Activated CD4-positive, alpha-beta T cell treated with anti-CD3 and anti-CD28 coated beads for 48 hours (primary cell): ENCODE data around the gene TRABD2A.
"Not testable (repeated sequence)": the region's sequence is repeated elsewhere in the genome, so short reads cannot be mapped to it uniquely, and the experiment has no call there.

Source experiments
- DNase-seq: peaks from one replicate; pipeline ENCODE4 v3.0.0-alpha.2; 2020

TRABD2A gene

GRCh38 chr2:84880645-84881521 is at the start of gene TRABD2A:
Gene TRABD2A (minus strand): TSS chr2:84881084. CDS start chr2:84881039, 45 bp downstream.
- DNase-seq: peak; percentile 82

DNA sequence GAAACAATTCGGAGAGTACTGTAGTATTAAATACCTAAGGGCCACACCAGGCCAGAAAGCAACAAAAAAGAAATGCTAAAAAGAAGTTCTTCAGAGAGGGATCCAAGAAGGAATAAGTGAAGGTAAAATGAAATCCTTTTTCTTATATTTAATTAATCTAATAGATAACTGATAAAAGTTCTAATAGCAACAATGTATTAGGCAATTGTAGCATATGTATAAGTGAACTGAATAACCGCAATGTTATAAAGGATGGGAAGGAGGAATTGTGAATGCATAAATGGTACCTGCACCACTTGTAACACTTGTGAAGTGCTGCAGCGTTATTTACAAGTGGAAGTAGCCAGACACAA is 46.4 kb upstream of the TRABD2A start:
- no peak for DNase-seq

GRCh38 chr2:84925724-84926376 is 45.0 kb upstream of the TRABD2A start:
- DNase-seq: peak; percentile 100

GRCh38 chr2:84925336-84925723 is 44.4 kb upstream of the TRABD2A start:
- DNase-seq: no peak

DNA sequence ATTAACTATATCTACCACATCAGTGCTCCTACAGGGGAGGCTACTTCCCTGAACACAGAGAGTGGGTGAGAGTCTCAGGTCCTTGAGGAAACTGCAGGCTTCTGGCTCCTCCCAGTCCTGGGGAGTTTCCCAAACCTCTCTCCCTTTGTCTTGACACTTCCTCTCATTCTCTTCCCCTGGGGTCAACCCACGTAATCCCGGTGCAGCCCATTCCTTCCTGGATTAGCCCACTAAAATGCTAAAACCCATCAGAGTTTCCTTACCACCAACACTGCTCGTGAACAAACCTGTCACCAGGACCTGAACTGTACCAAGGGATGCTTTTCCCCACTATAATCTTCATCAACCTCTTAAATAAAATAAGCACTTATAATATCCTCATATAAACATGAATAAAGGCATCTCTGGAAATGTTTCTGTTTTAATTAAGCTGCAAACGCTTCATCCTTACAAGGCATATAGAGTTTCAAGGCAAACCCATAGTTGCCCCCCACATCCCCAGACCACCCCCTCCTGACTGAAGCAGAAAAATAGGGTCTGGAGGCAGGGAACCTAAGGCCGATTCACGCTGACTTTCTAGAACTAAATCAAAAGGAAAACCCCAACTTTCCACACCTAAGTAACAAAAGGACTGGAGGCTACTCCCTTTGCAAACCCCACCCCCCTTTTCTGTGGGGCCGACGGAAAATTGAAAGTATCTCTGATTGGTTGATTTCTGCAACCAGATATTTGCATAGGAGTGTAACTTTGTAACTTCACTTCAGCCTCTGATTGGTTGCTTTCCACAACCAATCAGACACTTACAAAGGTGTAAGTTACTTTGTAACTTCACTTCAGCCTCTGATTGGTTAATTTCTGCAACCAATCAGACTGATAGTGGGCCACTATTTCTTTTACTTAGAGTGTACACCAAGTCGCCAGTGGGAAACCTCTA is 43.6 kb upstream of the TRABD2A start:
- peak; percentile 81 for DNase-seq

DNA sequence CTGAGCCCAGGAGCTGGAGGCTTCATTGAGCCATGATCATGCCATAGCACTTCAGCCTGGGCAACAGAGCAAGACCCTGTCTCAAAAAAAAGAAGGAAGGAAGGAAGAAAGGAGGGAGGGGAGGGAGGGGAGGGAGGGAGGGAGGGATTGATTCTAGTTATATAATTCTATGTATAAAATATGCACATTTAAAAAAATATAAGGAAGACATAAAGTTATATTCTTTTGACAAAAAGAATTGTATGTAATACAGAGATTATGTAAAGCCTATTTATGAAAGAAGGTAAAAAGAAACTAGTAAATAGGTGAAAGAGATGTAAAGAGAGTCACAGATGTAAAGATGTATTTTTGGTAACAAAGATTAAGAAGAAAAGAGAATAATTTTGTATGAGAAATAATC is 42.1 kb upstream of the TRABD2A start:
- no peak for DNase-seq

DNA sequence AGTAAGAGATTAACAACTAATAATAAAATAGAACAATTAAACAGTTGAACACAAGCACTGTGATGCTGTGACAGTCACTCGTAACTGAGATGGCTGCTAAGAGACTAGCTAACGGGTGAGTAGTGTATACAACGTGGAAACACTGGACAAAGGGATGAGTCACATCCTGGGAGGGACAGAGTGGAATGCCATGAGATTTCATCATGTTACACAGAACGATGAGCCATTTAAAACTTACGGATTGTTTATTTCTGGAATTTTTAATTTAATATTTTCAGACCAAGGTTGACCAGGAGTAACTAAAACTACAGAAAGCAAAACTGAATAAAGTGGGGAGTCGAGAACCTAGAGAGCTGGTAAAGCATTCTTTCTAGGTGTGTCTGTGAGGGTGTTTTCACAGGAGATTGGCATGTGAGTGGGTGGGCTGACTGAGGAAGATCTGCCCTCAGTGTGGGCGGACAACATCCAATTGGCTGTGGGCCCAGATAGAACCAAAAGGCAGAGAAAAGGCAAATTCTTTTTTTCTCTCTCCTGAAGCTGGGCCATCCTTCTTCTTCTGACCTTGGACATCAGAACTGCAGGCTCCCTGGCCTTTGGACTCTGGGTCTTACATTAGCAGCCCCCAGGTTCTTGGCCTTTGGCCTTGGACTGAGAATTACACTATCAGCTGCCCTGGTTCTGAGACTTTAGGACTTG is 39.1 kb upstream of the TRABD2A start:
- peak; percentile 74 for DNase-seq

DNA sequence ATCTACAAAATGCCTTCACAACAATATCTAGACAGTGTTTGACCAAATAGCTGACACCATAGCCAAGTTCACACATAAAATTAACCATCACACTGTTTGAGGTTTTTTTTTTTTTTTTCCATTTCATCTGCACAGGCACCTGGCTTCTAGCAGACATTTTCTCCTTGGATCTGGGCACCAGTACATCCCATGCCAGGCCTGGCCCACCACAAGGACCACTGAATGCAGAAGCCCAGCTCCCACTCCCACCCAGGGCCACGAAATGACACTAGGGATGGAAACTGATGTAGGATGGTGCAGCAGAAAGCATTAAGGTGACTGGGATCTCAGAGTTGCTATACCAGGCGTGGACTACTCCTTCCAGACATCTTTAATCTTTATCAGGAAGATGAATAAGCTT is 37.5 kb upstream of the TRABD2A start:
- no peak for DNase-seq

DNA sequence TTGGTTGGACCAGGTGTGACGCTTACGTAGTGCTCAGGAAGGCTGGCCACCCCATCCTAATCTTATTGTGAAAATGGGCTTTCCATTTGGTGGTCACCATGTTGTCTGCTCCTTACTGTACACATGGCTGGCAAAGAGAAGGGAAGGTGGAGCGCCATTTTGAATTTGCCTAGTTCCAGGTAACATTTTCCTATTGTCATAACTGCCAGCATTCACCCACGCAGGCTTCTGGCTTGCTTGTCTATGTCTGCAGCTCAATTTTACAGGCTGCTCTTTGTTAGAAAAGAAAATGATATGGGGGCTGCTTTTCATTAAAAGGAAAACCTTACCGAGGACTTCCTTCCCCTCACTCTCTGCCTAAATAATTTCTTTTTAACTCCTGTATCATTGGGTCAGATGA is 36.9 kb upstream of the TRABD2A start:
- not testable (repeated sequence) for DNase-seq

DNA sequence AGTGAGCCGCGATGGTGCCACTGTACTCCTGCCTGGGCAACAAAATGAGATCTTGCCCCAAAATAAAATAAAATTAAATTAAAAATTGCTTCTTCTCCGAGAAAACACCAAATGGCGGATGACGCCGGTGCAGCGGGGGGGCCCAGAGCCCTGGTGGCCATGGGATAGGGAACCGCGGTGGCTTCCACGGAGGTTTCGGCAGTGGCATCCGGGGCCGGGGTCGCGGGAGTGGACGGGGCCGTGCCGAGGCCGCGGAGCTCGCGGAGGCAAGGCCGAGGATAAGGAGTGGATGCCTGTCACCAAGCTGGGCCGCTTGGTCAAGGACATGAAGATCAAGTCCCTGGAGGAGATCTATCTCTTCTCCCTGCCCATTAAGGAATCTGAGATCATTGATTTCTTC is 34.8 kb upstream of the TRABD2A start:
- not testable (repeated sequence) for DNase-seq

DNA sequence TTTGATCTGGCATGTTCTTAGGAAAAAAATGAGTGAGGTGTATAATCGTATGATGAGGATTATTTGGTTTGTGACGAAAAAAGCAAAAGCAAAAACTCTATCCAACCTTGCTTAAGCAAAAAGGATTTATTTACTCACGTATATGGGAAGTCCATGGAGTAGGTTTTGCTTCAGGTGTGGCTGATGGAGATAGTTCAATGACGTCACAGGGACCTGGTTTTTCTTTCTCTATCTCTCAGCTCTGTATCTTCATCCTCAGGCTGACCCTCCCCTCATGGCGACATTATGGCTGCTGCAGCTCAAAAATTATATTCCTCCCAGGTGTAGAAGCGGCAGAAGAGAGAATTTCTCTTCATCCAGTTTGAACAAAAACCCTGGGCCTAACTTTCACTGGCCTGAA is 33.5 kb upstream of the TRABD2A start:
- no peak for DNase-seq

DNA sequence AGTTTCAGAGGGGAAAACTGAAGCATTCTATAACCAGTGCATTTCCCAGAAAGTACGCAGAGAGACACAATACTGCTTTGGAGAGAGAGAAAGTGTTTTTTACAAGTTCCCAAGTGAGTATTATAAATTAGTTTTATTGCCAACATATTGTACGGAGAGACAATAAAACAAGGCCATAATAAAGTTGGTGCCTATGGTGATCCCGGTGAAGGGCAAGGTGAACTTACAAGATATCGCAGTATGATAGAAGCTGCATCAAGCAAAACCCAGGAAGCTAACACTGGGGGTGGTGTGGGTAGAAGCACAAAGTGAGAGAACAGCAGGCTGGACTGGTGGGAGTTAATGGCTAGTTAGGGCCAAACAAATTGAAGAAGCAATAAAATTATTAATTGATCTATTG is 32.1 kb upstream of the TRABD2A start:
- no peak for DNase-seq

DNA sequence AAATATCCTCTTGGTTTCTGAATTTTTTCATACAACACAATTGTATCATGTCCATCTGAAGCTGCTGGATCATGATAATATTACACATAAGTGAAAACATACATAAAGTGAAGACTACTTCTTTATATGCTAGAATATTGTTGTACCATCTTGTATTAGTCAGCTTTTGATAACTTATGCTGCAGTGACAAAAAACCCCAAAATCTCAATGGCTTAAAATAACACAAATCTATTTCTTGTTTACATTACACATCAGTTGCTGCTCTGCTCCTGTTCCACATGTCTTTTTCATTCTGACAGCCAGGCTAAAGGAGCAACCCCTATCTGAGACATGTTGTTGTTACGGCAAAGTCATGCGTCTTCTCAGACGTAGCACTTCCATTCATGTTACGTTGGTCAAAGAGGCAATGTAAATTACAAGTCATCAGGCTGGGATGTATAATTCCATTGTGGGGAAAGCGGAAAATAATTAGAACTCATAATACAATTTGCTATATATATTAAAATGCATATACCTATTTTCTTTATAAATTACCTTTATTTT is 30.3 kb upstream of the TRABD2A start:
- no peak for DNase-seq

- no peak for DNase-seq
Measured at GRCh38 chr2:84908948-84909713, 28.2 kb upstream of the TRABD2A start.

- peak; percentile 47 for DNase-seq
Measured at GRCh38 chr2:84906900-84907714, 26.2 kb upstream of the TRABD2A start.

- peak; percentile 73 for DNase-seq
Measured at GRCh38 chr2:84906108-84906899, 25.4 kb upstream of the TRABD2A start.

DNA sequence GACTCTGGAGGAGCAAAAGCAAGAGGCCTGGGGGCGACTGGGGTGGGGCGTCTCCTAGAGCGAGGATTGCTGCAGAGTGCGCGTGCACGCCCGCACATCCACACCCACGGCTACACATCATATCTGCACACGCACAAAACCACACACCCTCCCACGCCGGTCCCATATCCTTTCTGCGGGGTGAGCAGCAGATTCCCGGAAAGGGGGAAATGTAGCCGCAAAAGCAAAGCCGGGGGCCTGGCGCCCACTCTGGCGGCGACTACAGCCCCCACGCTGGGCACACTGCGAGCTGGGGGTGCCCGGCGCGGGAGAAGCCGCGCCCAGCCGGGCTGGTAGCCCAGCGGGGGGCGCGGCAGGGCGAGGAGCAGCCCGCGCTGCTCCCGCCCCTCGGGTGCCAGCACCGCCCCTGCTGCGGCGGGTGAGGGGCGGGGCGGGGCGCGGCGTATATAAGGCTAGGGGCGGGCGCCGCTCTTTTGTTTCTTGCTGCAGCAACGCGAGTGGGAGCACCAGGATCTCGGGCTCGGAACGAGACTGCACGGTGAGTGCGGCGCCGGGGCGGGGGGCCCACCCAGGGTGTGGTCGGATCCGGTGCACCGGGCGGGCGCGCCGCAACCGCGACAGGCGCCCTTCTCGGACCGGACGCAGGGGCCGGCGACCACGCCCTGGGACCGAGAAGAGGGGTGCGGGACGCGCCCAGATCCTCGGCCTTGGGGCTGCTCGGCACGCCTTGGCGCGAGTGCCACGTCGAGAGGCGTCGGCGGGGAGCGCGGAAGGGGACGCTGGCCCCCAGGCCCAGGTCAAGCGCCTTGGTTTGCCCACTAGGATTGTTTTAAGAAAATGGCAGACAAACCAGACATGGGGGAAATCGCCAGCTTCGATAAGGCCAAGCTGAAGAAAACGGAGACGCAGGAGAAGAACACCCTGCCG is 24.6 kb upstream of the TRABD2A start, which contains the start of gene TMSB10:
TSS of gene TMSB10 (plus strand) at position 476 of the 927 bp plus-strand sequence.
- DNase-seq: peak; percentile 91

GRCh38 chr2:84904717-84905174 is 23.9 kb upstream of the TRABD2A start:
- peak; percentile 66 for DNase-seq
